ENCODE measurements around the gene NR1D1. TPM values are rescaled to one million over a fixed set of nuclear protein-coding genes. Genes with fewer than 3 reads are reported as not detected.

The NR1D1 gene
- total and polyA plus RNA-seq, 2 of the 13 experiments (the other 11 are each of a cell fraction or from before 2014, with no cell fraction given): 2.1 to 2.7 TPM

GRCh38 chr17:40086150-40087044 is 14.0 kb downstream of the NR1D1 start (continued):
- TF ChIP-seq, protein P1, sequence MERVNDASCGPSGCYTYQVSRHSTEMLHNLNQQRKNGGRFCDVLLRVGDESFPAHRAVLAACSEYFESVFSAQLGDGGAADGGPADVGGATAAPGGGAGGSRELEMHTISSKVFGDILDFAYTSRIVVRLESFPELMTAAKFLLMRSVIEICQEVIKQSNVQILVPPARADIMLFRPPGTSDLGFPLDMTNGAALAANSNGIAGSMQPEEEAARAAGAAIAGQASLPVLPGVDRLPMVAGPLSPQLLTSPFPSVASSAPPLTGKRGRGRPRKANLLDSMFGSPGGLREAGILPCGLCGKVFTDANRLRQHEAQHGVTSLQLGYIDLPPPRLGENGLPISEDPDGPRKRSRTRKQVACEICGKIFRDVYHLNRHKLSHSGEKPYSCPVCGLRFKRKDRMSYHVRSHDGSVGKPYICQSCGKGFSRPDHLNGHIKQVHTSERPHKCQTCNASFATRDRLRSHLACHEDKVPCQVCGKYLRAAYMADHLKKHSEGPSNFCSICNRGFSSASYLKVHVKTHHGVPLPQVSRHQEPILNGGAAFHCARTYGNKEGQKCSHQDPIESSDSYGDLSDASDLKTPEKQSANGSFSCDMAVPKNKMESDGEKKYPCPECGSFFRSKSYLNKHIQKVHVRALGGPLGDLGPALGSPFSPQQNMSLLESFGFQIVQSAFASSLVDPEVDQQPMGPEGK (CRISPR knock-in tag; IDR thresholded peaks at IDR 0.05): peak; percentile 82
- TF ChIP-seq BHLHE40 (IDR thresholded peaks at IDR 0.05; ENCODE audit: low read length): 0 out of 2 replicates have a peak, but pooled peaks have one; percentile 34
- TF ChIP-seq HOXA7 (CRISPR knock-in tag; IDR thresholded peaks at IDR 0.05): no peak
- TF ChIP-seq ZNF350 (CRISPR knock-in tag; IDR thresholded peaks at IDR 0.05; ENCODE audit: borderline replicate concordance, low read depth): peak; percentile 4; the same call in 1 of the 2 replicates
- no peak for TF ChIP-seq DR1 (CRISPR knock-in tag; IDR thresholded peaks at IDR 0.05)
- TF ChIP-seq, protein P2, sequence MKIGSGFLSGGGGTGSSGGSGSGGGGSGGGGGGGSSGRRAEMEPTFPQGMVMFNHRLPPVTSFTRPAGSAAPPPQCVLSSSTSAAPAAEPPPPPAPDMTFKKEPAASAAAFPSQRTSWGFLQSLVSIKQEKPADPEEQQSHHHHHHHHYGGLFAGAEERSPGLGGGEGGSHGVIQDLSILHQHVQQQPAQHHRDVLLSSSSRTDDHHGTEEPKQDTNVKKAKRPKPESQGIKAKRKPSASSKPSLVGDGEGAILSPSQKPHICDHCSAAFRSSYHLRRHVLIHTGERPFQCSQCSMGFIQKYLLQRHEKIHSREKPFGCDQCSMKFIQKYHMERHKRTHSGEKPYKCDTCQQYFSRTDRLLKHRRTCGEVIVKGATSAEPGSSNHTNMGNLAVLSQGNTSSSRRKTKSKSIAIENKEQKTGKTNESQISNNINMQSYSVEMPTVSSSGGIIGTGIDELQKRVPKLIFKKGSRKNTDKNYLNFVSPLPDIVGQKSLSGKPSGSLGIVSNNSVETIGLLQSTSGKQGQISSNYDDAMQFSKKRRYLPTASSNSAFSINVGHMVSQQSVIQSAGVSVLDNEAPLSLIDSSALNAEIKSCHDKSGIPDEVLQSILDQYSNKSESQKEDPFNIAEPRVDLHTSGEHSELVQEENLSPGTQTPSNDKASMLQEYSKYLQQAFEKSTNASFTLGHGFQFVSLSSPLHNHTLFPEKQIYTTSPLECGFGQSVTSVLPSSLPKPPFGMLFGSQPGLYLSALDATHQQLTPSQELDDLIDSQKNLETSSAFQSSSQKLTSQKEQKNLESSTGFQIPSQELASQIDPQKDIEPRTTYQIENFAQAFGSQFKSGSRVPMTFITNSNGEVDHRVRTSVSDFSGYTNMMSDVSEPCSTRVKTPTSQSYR (CRISPR knock-in tag; IDR thresholded peaks at IDR 0.05; ENCODE audit: borderline replicate concordance): no peak
- TF ChIP-seq PAXIP1 (CRISPR knock-in tag; conservative IDR thresholded peaks at IDR 0.05): no peak
- TF ChIP-seq ZNF780A (CRISPR knock-in tag; IDR thresholded peaks at IDR 0.05): no peak
- no peak for TF ChIP-seq USF2 (IDR thresholded peaks at IDR 0.05; ENCODE audit: low read depth, low read length)
- TF ChIP-seq USF2 (CRISPR knock-in tag; IDR thresholded peaks at IDR 0.05; ENCODE audit: borderline replicate concordance): no peak
- peak; percentile 35; the same call in 1 of the 2 replicates for TF ChIP-seq CBX5 (CRISPR knock-in tag; IDR thresholded peaks at IDR 0.05; ENCODE audit: borderline replicate concordance)
- TF ChIP-seq ZGPAT (CRISPR knock-in tag; IDR thresholded peaks at IDR 0.05): no peak
- TF ChIP-seq, protein P3, sequence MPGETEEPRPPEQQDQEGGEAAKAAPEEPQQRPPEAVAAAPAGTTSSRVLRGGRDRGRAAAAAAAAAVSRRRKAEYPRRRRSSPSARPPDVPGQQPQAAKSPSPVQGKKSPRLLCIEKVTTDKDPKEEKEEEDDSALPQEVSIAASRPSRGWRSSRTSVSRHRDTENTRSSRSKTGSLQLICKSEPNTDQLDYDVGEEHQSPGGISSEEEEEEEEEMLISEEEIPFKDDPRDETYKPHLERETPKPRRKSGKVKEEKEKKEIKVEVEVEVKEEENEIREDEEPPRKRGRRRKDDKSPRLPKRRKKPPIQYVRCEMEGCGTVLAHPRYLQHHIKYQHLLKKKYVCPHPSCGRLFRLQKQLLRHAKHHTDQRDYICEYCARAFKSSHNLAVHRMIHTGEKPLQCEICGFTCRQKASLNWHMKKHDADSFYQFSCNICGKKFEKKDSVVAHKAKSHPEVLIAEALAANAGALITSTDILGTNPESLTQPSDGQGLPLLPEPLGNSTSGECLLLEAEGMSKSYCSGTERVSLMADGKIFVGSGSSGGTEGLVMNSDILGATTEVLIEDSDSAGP (CRISPR knock-in tag; IDR thresholded peaks at IDR 0.05; ENCODE audit: borderline replicate concordance): peak; percentile 48; the same call in 1 of the 2 replicates
